ENCODE data around the gene USP6NL. TPM values are rescaled to one million over a fixed set of nuclear protein-coding genes. Genes with fewer than 3 reads are reported as not detected.

USP6NL gene
- total RNA-seq (2.8 TPM), polyA plus RNA-seq (1 to 10 TPM in 3 of 4 donors, under 1 TPM in 1; 0.46 to 1.7 (median 1.6) TPM)

- Histone ChIP-seq H3K27ac (ENCODE audit: insufficient read depth, low read length, poor library complexity, severe bottlenecking) (peak within 1 kb of the TSS; percentile 29), H3K27me3 (ENCODE audit: control insufficient read depth, insufficient read depth, low read length) (peaks cover 19% of the 10 kb centered on the region), H3K4me1 (ENCODE audit: control insufficient read depth, insufficient read depth, low read length, poor library complexity, severe bottlenecking) (peaks cover 11% of the 10 kb centered on the region), H3K4me3 (ENCODE audit: low read depth, low read length) (peak within 1 kb of the TSS; percentile 69), H3K36me3 (ENCODE audit: control insufficient read depth, insufficient read depth, low read length) (no peaks in the 10 kb centered on the region), H3K9me3 (ENCODE audit: control insufficient read depth in 2 of 2, low read length in 2 of 2) (no peaks in the 10 kb centered on the region)
- peak; percentile 49 to 52 for ATAC-seq (ENCODE audit: low read depth in 2 of 2)
- Mint-ChIP-seq H3K27me3 (peaks cover 65% of the 10 kb centered on the region), H3K27ac (peak within 1 kb of the TSS; percentile 88 to 98 (median 88)), H3K4me3 (peak within 1 kb of the TSS; percentile 93 to 96 (median 95)), H3K9me3 (peaks cover 0 to 4% (median 0%) of the 10 kb centered on the region in 7 donors), H3K4me1 (peaks cover 4 to 36% (median 22%) of the 10 kb centered on the region in 4 donors), H3K36me3 (peaks cover 3% of the 10 kb centered on the region)
- peak; percentile 42 to 60 (median 53) for DNase-seq
These were observed at the start of gene USP6NL for GRCh38 chr10:11611248-11612020. Gene USP6NL, minus strand, starts transcription at chr10:11611650. Its CDS starts 14,016 bp downstream, at chr10:11597634.

GRCh38 chr10:11658801-11659368 lies 47.4 kb upstream of the USP6NL start:
- Mint-ChIP-seq H3K36me3 (no peaks in the 10 kb centered on the region), H3K27ac (no peak overlapping the region), H3K27me3 (peaks cover 8% of the 10 kb centered on the region), H3K9me3 (peaks cover 0 to 3% (median 0%) of the 10 kb centered on the region in 7 donors), H3K4me3 (no peak overlapping the region), H3K4me1 (peaks cover 0 to 7% (median 0%) of the 10 kb centered on the region in 4 donors)
- DNase-seq (no peak), ATAC-seq (ENCODE audit: low read depth in 2 of 2) (no peak)
- Histone ChIP-seq H3K4me3 (ENCODE audit: low read depth, low read length) (no peak overlapping the region), H3K27ac (ENCODE audit: insufficient read depth, low read length, poor library complexity, severe bottlenecking) (no peak overlapping the region), H3K9me3 (ENCODE audit: control insufficient read depth in 2 of 2, low read length in 2 of 2) (no peaks in the 10 kb centered on the region), H3K4me1 (ENCODE audit: control insufficient read depth, insufficient read depth, low read length, poor library complexity, severe bottlenecking) (no peaks in the 10 kb centered on the region), H3K36me3 (ENCODE audit: control insufficient read depth, insufficient read depth, low read length) (no peaks in the 10 kb centered on the region), H3K27me3 (ENCODE audit: control insufficient read depth, insufficient read depth, low read length) (no peaks in the 10 kb centered on the region)

GRCh38 chr10:11655836-11656235 lies 44.4 kb upstream of the USP6NL start:
- DNase-seq: no peak
- Histone ChIP-seq H3K4me3 (ENCODE audit: low read depth, low read length) (no peak overlapping the region), H3K27ac (ENCODE audit: insufficient read depth, low read length, poor library complexity, severe bottlenecking) (no peak overlapping the region), H3K36me3 (ENCODE audit: control insufficient read depth, insufficient read depth, low read length) (no peaks in the 10 kb centered on the region), H3K27me3 (ENCODE audit: control insufficient read depth, insufficient read depth, low read length) (no peaks in the 10 kb centered on the region), H3K4me1 (ENCODE audit: control insufficient read depth, insufficient read depth, low read length, poor library complexity, severe bottlenecking) (no peaks in the 10 kb centered on the region), H3K9me3 (ENCODE audit: control insufficient read depth in 2 of 2, low read length in 2 of 2) (no peaks in the 10 kb centered on the region)
- no peak overlapping the region for H3K4me3 Mint-ChIP-seq
- peaks cover 16% of the 10 kb centered on the region for H3K27me3 Mint-ChIP-seq
- H3K27ac Mint-ChIP-seq: peak overlapping the region in 1 of 3 donors; percentile 5
- H3K36me3 Mint-ChIP-seq: no peaks in the 10 kb centered on the region
- peaks cover 0 to under 1% (median 0%) of the 10 kb centered on the region in 7 donors for H3K9me3 Mint-ChIP-seq
- no peak for ATAC-seq (ENCODE audit: low read depth in 2 of 2)
- H3K4me1 Mint-ChIP-seq: no peaks in the 10 kb centered on the region

GRCh38 chr10:11654659-11655058 lies 43.2 kb upstream of the USP6NL start:
- Histone ChIP-seq H3K4me1 (ENCODE audit: control insufficient read depth, insufficient read depth, low read length, poor library complexity, severe bottlenecking) (no peaks in the 10 kb centered on the region), H3K4me3 (ENCODE audit: low read depth, low read length) (no peak overlapping the region), H3K36me3 (ENCODE audit: control insufficient read depth, insufficient read depth, low read length) (no peaks in the 10 kb centered on the region), H3K9me3 (ENCODE audit: control insufficient read depth in 2 of 2, low read length in 2 of 2) (no peaks in the 10 kb centered on the region), H3K27ac (ENCODE audit: insufficient read depth, low read length, poor library complexity, severe bottlenecking) (no peak overlapping the region), H3K27me3 (ENCODE audit: control insufficient read depth, insufficient read depth, low read length) (no peaks in the 10 kb centered on the region)
- no peaks in the 10 kb centered on the region for H3K9me3 Mint-ChIP-seq
- no peak overlapping the region for H3K27ac Mint-ChIP-seq
- H3K27me3 Mint-ChIP-seq: peaks cover 15% of the 10 kb centered on the region
- H3K4me3 Mint-ChIP-seq: no peak overlapping the region
- ATAC-seq (ENCODE audit: low read depth in 2 of 2) (no peak), DNase-seq (no peak)
- H3K36me3 Mint-ChIP-seq: no peaks in the 10 kb centered on the region
- no peaks in the 10 kb centered on the region for H3K4me1 Mint-ChIP-seq

GRCh38 chr10:11653758-11654471 lies 42.5 kb upstream of the USP6NL start:
- H3K9me3 ChIP-seq (ENCODE audit: control insufficient read depth in 2 of 2, low read length in 2 of 2): no peaks in the 10 kb centered on the region
- Mint-ChIP-seq H3K4me1 (no peaks in the 10 kb centered on the region), H3K4me3 (no peak overlapping the region), H3K27me3 (peaks cover 10% of the 10 kb centered on the region), H3K27ac (peak overlapping the region in 1 of 3 donors; percentile 60), H3K9me3 (no peaks in the 10 kb centered on the region), H3K36me3 (no peaks in the 10 kb centered on the region)
- DNase-seq: no peak
- ATAC-seq (ENCODE audit: low read depth in 2 of 2): no peak
- no peaks in the 10 kb centered on the region for H3K4me1 ChIP-seq (ENCODE audit: control insufficient read depth, insufficient read depth, low read length, poor library complexity, severe bottlenecking)
- no peak overlapping the region for H3K27ac ChIP-seq (ENCODE audit: insufficient read depth, low read length, poor library complexity, severe bottlenecking)
- no peaks in the 10 kb centered on the region for H3K27me3 ChIP-seq (ENCODE audit: control insufficient read depth, insufficient read depth, low read length)
- no peak overlapping the region for H3K4me3 ChIP-seq (ENCODE audit: low read depth, low read length)
- no peaks in the 10 kb centered on the region for H3K36me3 ChIP-seq (ENCODE audit: control insufficient read depth, insufficient read depth, low read length)

- Mint-ChIP-seq H3K4me3 (no peak overlapping the region), H3K36me3 (no peaks in the 10 kb centered on the region), H3K9me3 (peaks cover 0 to 2% (median 0%) of the 10 kb centered on the region in 7 donors), H3K27ac (no peak overlapping the region), H3K27me3 (peaks cover 2% of the 10 kb centered on the region), H3K4me1 (no peaks in the 10 kb centered on the region)
- no peak overlapping the region for H3K4me3 ChIP-seq (ENCODE audit: low read depth, low read length)
- DNase-seq (no peak), ATAC-seq (ENCODE audit: low read depth in 2 of 2) (no peak)
- H3K36me3 ChIP-seq (ENCODE audit: control insufficient read depth, insufficient read depth, low read length): no peaks in the 10 kb centered on the region
- H3K4me1 ChIP-seq (ENCODE audit: control insufficient read depth, insufficient read depth, low read length, poor library complexity, severe bottlenecking): no peaks in the 10 kb centered on the region
- H3K27me3 ChIP-seq (ENCODE audit: control insufficient read depth, insufficient read depth, low read length): no peaks in the 10 kb centered on the region
- no peak overlapping the region for H3K27ac ChIP-seq (ENCODE audit: insufficient read depth, low read length, poor library complexity, severe bottlenecking)
- no peaks in the 10 kb centered on the region for H3K9me3 ChIP-seq (ENCODE audit: control insufficient read depth in 2 of 2, low read length in 2 of 2)
These were observed 36.2 kb upstream of the USP6NL start for GRCh38 chr10:11647676-11648075.

GRCh38 chr10:11646450-11646849 lies 35.0 kb upstream of the USP6NL start:
- ATAC-seq (ENCODE audit: low read depth in 2 of 2) (no peak), DNase-seq (no peak)
- Histone ChIP-seq H3K27me3 (ENCODE audit: control insufficient read depth, insufficient read depth, low read length) (no peaks in the 10 kb centered on the region), H3K36me3 (ENCODE audit: control insufficient read depth, insufficient read depth, low read length) (no peaks in the 10 kb centered on the region), H3K9me3 (ENCODE audit: control insufficient read depth in 2 of 2, low read length in 2 of 2) (no peaks in the 10 kb centered on the region), H3K4me1 (ENCODE audit: control insufficient read depth, insufficient read depth, low read length, poor library complexity, severe bottlenecking) (no peaks in the 10 kb centered on the region), H3K27ac (ENCODE audit: insufficient read depth, low read length, poor library complexity, severe bottlenecking) (no peak overlapping the region), H3K4me3 (ENCODE audit: low read depth, low read length) (no peak overlapping the region)
- no peak overlapping the region for H3K4me3 Mint-ChIP-seq
- H3K27me3 Mint-ChIP-seq: peaks cover 4% of the 10 kb centered on the region
- no peaks in the 10 kb centered on the region for H3K4me1 Mint-ChIP-seq
- H3K36me3 Mint-ChIP-seq: no peaks in the 10 kb centered on the region
- H3K27ac Mint-ChIP-seq: no peak overlapping the region
- H3K9me3 Mint-ChIP-seq: peaks cover 0 to 2% (median 0%) of the 10 kb centered on the region in 7 donors

All from CD4-positive, CD25-positive, alpha-beta regulatory T cell (primary cell).